GM10266 (cell line): ENCODE data around the gene TSN.
"Not testable (repeated sequence)": the region's sequence is repeated elsewhere in the genome, so short reads cannot be mapped to it uniquely, and the experiment has no call there.

Experiments used
- DNase-seq: peaks from one replicate; pipeline ENCODE4 v3.0.0; 2012; ENCODE audit errors: extremely low spot score
- TF ChIP-seq, protein P1 (sequence below): IDR thresholded peaks from 2 replicates; pipeline ENCODE4 v1.5.1; 2012; ENCODE audit warnings: mild to moderate bottlenecking, low read depth; ENCODE audit not compliant: control insufficient read depth, insufficient read depth; ENCODE audit errors: missing control alignments

TSN gene

DNA sequence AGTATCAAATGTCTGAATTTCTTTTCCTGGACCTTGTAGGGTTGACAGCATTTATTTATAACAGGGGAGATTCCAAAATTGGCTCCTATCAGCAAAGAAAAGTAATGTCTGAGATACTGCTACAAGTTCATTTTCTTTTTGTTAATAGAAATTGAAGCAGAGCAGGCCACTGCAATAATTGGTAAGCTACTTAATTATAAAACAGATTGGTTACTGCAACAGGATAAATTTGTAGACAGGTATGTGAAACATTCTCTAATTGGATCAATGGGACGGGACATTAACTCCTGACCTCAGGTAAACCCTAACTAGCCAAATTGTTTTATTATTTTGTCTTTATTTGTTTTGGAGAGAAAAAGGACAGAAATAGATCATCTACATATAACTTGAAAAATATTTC, 39.3 kb upstream of the TSN start:
- TF ChIP-seq, protein P1, sequence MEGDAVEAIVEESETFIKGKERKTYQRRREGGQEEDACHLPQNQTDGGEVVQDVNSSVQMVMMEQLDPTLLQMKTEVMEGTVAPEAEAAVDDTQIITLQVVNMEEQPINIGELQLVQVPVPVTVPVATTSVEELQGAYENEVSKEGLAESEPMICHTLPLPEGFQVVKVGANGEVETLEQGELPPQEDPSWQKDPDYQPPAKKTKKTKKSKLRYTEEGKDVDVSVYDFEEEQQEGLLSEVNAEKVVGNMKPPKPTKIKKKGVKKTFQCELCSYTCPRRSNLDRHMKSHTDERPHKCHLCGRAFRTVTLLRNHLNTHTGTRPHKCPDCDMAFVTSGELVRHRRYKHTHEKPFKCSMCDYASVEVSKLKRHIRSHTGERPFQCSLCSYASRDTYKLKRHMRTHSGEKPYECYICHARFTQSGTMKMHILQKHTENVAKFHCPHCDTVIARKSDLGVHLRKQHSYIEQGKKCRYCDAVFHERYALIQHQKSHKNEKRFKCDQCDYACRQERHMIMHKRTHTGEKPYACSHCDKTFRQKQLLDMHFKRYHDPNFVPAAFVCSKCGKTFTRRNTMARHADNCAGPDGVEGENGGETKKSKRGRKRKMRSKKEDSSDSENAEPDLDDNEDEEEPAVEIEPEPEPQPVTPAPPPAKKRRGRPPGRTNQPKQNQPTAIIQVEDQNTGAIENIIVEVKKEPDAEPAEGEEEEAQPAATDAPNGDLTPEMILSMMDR, result no peak
- no peak for DNase-seq

DNA sequence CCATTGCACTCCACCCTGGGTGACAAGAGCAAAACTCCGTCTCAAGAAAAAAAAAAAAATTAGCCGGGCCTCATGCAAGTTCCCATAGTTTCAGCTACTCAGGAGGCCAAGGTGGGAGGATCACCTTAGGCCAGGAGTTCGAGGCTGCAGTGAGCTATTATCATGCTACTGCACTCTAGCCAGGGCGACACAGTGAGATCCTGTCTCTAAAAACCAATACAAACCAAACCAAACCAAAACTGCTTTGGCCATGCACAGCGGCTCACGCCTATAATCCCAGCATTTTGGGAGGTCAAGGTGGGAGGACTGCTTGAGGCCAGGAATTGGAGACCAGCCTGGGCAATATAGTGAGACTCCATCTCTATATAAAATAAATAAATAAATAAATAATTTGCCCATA, 37.9 kb upstream of the TSN start:
- TF ChIP-seq, protein P1, result no peak
- DNase-seq, result no peak

DNA sequence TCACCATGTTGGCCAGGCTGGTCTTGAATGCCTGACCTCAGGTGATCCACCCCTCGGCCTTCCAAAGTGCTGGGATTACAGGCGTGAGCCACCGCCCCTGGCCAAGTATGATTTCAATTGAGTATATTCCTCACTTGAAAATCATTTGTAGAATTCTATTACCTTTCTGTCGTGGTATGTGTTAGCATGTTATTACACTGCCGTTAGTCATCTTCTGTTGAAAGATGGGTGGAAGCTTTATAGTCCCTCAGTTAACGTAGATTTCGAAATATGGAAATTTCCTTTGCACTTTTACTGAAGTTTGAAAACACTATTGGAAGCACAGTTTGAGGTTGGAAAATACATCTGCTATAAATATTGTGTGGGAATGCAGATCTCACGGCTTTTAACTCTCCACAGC, 33.5 kb upstream of the TSN start:
- TF ChIP-seq, protein P1, result no peak
- DNase-seq, result no peak

DNA sequence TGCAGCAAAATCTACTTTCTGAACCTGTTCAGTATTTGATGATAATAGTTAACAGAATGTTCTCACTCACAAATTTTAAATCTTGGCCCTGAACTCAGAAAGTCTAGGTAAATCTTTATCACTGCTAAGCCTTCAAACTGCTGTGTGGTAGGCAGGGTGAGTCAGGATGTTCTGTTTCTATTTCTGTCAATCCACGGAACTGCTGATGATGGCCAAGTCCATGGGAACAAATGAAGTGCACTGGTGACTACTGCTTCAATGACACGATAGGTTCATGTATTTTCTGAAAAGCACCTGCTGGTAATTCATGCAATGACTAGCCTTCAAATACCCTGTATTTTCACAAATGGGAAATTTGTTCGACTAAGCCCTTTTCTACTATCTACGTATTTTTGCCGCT, 33.0 kb upstream of the TSN start:
- TF ChIP-seq, protein P1, result no peak
- DNase-seq, result no peak

DNA sequence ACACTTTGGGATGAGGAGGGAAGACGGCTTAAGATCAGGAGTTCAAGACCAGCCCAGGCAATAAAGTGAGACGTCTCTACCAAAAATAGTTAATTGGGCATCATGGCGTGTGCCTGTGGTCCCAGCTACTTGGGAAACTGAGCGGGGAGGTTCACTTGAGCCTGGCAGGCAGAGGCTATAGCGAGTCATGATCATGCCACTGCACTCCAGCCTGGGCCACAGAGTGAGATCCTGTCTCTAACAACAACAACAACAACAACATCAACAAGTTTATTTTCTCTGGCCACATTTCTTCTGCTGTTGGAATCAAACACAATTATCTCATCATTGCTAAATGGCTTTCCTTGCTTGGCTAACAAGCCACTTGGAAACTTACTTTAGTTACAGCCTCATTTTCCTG, 32.1 kb upstream of the TSN start:
- TF ChIP-seq, protein P1, result no peak
- DNase-seq, result no peak

DNA sequence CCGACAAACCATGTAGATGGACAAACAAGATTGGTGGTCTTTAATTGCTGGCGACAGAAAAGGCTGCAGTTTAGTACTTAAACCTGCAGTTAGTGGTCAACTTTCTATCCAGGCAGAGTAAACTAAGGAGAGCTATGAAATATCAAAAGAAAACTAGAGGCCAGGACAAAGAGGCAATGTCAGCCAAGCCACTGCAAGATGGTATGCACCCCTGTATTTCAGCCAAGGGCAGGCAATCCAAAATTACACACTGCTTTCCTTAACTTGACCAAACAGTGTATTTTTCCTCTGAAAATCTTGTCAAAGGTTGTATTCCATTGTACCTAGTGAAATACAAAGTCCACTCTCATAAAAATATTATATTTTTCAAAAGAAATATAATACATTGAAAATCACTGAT, 28.1 kb upstream of the TSN start:
- no peak for DNase-seq
- TF ChIP-seq, protein P1, result no peak

DNA sequence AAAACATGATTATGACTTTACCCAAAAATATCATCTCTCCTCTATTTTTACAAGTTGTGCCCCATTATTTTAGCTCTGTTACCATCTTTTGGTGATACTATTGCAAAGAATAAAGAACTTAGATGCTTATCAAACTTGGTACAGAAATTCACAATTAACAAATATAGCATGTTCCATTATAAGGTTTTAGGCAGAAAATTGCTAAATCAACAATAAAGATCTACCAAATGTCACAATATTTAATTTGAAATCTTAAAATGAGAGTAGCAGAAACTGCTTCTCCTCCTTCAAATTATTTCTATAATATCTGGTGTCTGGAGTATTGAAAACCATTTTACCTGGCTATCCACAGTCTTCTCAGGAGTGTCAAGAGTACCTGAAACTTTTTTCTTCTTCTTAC, 27.5 kb upstream of the TSN start:
- TF ChIP-seq, protein P1, result no peak
- DNase-seq, result no peak

DNA sequence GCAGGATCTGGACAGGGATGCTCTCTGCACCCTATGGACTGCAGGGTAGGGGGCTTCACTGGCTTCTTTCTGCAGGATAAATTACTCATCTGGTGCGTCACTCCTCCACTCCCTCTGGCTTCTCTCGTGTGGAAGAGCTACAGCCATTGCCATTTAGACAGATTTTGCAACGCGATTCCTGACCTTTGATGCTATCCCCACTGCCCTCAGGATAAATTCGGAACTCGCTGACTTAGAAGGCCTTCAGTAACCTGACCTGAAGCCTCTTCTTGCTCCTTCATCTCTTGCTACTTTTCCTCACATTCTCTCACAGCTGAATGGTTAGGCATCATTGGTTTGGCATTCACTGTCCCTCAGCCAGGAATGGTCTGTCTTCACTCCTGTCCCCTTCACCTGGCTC, 24.1 kb upstream of the TSN start:
- TF ChIP-seq, protein P1, result no peak
- DNase-seq, result no peak

DNA sequence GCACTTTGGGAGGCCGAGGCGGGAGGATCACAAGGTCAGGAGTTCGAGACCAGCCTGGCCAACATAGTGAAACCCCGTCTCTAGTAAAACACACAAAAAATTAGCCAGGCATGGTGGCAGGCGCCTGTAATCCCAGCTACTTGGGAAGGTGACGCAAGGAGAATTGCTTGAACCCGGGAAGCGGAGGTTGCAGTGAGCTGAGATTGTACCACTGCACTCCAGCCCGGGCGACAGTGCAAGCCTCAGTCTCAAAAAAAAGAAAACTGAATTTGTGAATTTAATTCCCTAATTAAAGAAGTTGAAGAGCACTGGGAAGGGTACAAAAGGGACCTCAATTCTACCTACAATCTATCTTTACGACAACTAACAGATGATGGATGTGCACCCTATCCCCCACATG, 20.9 kb upstream of the TSN start:
- not testable (repeated sequence) for DNase-seq
